ENCODE results near the gene COPS7B.

COPS7B gene

GRCh38 chr2:231786917-231787292 is 660 bp downstream of the COPS7B start:
- no peak for DNase-seq

GRCh38 chr2:231791107-231791506 is 4.9 kb downstream of the COPS7B start:
- no peak for DNase-seq

- no peak for DNase-seq
These were observed 8.1 kb downstream of the COPS7B start for GRCh38 chr2:231794383-231794782.

DNA sequence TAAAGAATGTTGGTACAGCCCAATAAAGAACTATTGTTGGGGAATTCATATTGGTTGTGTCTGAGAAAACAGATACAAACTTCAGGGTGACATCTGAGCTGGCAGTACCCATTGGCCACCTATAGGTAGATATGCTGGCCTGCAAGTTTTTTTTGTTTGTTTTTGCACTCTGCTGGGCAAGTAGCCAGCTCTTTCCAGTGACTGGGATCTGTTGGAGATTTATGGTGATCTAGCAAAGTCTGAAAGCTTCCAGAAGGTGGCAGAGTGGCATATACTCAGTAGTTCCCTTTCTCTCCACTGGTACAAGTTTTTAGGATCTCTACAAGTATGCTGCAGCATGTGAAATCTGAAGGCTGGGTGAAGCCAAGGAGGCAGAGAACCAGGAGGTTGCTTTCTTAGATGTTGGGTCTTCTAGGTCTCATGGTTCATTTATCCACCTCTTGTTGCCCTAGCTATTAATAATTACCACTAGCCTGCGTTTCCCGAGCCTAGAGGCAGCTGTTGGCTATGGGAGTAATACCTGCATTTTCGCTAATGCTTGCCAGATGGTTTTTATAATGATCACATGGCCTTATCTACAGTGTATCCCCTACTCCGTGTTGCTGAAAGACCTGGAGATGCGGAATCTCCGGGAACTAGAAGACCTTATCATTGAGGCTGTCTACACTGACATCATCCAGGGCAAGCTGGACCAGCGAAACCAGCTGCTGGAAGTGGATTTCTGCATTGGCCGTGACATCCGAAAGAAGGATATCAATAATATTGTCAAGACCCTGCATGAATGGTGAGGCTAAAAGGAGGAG is 9.5 kb downstream of the COPS7B start:
- no peak for DNase-seq

DNA sequence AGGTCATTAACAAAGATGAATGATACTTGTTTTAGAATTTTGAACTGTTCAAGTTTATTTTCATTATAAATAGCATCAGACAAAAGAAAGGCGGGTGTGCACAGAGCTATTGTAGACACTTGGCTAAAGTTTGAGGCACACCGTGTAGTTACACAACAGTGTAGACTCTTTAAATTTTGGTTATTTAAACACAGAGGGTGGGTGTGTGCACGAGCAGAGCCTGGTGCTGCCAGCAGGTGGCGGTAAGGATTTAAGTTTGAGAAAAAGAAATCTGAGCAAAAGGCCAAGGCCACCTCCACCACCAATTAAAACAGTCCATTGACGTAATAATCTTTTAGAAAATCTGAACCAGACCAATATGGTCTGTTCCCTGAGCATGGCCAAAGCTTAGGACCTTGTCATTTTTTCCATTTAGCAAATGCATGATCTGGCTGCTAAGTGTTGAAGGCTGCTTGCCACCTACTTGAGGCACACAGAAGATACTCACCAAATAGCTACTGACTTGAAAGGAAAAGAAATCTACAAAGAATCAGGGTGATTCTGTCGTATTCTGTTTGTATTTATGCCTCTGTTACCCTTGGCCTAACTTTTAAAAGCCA is 14.3 kb downstream of the COPS7B start:
- DNase-seq: no peak

- no peak for DNase-seq
These were observed 17.4 kb downstream of the COPS7B start for GRCh38 chr2:231803501-231804138.

DNA sequence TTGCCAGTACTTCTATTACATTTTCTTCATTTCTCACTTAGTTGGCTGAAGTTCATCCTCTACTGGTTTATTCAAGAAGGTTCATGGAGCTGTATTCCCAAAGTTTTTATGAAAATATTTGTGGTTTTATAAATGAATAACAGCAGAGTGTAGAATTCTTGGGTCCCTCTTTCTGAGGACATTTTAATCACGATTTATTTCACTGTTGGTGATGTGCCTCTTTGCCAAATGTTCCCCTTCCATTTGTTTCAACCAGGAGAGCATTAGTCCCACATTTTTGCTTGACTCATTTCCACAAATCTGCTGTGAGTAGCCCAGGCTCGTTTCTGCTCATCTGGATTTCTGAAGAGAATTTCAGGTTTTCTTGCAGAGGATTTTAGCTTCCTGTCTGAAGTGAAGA is 20.8 kb downstream of the COPS7B start:
- no peak for DNase-seq

DNA sequence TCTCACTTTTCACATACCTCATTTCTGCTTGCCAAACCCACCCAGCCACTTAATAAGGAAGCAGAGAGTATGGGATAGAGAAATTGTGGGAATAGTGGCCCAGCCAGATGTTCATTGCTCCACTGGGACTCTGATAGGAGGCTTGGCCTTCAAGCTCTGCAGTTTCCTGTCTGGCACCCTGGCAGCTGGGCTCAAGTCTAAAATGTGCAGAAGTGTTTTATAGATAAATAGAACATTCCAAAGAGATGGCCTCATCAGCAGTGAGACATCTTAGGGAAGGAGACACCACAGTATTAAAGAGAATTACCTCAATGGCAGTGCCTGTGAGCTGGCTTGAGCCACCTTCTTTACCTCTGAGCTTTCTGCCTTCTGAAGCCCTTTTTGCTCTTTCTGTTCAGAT is 24.7 kb downstream of the COPS7B start:
- DNase-seq: no peak

GRCh38 chr2:231816327-231817026 is 30.2 kb downstream of the COPS7B start:
- DNase-seq: no peak

GRCh38 chr2:231819447-231820042 is 33.3 kb downstream of the COPS7B start:
- DNase-seq: no peak

DNA sequence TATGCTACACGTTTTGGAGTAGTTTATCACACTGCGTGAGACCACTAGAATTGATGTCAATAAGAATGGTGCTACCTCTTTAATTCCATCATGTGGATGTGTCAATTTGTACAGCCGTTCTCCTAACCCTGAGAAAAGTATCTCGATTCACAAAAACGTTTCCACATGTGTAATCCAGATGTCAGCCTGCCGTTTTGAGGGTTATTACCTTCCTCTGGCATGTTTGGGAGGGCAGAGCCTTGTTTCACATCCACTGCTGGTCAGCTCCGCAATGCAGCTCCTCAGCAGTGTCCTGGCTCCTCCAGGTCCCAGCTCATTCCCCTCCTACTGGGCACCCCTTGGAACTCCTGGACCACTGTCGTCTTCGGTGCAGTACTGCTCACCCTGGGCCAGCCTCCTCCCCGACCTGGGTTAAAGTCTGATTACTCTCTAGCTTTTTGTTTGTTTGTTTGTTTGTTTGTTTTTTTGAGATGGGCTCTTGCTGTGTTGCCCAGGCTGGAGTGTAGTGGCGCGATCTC is 34.6 kb downstream of the COPS7B start:
- no peak for DNase-seq

- no peak for DNase-seq
These were observed 35.7 kb downstream of the COPS7B start for GRCh38 chr2:231821908-231822307.

GRCh38 chr2:231853105-231853504 is 66.9 kb downstream of the COPS7B start:
- DNase-seq: no peak

DNA sequence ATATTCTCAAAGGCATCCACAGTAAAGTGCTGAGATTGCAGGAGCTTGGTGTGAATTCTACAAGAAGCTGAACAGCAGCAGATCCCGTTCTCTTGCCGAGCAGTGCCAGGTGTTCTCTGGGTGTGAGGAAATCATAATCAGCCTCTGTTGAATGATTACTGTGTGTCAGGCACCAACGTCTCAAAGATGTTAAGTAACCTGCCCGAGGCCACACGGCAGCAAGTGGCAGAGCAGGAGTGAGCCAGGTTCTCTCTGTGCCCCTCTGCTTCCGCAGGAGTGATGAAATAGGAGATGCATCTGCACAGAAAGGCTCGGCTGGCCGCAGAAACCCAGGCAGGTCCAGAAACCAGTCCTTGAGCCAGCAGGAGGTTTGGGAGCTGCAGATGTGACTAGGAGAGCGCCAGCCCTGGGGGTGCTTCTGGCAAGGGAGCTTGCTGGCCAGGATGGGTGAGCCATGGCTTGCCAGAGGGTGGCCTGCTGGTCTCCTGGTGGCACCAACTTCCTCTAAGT is 68.4 kb downstream of the COPS7B start:
- DNase-seq: no peak

- DNase-seq: no peak
These were observed 70.7 kb downstream of the COPS7B start for GRCh38 chr2:231856959-231857358.

Data from GDM1 (cell line).